Transverse colon (tissue), 3 donors: Measurements from ENCODE around the gene LDLRAP1.

ENCODE experiments used
- EP300 ChIP-seq: sonication (generic); formaldehyde crosslinking; IDR thresholded peaks from one replicate; pipeline ENCODE4 v1.6.1; 2017; ENCODE audit warnings: antibody characterized with exemption, low read depth
- TF ChIP-seq, protein P1 (sequence below), 5 experiments: fragments of 200-600 bp in 3 of 5; fragments of 450-650 bp in 2 of 5; sonication (generic) in 3 of 5; IDR thresholded peaks; 1 replicate in 2 of 5; 2 replicates in 3 of 5; pipeline ENCODE4 v1.5.1; 2016 to 2017; ENCODE audit warnings: antibody characterized with exemption in 5 of 5, inconsistent platforms in 3 of 5, mild to moderate bottlenecking in 2 of 5, moderate library complexity in 1 of 5

DNA sequence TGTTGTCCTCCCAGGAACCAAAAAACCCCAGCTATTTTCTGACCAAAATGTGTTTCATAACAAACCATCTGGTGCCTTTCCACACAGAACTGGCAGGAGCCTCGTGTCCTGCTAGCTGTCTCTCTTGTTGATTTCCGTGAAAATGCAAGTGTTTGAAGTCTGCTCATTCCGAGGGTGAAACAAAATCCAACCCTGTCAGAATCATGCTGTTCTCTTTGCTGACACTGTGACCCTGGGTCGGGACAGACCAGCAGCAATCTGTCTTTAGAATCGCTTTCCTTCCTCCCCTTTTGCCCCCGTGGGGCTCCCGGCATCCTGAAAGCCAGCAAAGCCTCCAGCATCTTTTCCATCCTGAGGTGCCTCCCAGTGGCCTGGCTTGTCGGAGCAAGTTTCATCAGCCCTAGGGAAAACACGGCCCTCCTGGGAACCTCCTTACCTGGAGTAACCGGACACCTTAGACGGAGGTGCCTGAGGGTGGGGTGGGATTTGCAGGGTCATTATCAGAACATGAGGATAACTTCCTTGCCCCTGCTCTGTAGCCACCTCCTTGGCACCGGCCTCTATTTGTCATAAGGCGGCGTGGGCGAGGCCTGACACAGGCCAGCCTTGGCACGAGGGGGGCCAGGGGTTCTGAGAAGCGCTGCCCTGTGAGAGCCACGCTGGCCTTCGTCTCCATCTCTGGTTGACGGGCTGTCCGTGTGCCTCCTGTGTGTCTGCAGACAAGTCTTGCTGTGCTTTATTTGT lies 24.9 kb downstream of the LDLRAP1 start:
- TF ChIP-seq, protein P1, sequence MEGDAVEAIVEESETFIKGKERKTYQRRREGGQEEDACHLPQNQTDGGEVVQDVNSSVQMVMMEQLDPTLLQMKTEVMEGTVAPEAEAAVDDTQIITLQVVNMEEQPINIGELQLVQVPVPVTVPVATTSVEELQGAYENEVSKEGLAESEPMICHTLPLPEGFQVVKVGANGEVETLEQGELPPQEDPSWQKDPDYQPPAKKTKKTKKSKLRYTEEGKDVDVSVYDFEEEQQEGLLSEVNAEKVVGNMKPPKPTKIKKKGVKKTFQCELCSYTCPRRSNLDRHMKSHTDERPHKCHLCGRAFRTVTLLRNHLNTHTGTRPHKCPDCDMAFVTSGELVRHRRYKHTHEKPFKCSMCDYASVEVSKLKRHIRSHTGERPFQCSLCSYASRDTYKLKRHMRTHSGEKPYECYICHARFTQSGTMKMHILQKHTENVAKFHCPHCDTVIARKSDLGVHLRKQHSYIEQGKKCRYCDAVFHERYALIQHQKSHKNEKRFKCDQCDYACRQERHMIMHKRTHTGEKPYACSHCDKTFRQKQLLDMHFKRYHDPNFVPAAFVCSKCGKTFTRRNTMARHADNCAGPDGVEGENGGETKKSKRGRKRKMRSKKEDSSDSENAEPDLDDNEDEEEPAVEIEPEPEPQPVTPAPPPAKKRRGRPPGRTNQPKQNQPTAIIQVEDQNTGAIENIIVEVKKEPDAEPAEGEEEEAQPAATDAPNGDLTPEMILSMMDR (IDR thresholded peaks at IDR 0.05), result no peak
- no peak for TF ChIP-seq EP300
